GM18511 (cell line): ENCODE measurements around the gene NTNG2.

ENCODE experiments used
- ATAC-seq: cut with Tn5 transposase; IDR thresholded peaks from one replicate; pipeline ENCODE4 v1.9.1; 2021; ENCODE audit warnings: mild to moderate bottlenecking, moderate library complexity; ENCODE audit not compliant: unreplicated experiment

Gene NTNG2

DNA sequence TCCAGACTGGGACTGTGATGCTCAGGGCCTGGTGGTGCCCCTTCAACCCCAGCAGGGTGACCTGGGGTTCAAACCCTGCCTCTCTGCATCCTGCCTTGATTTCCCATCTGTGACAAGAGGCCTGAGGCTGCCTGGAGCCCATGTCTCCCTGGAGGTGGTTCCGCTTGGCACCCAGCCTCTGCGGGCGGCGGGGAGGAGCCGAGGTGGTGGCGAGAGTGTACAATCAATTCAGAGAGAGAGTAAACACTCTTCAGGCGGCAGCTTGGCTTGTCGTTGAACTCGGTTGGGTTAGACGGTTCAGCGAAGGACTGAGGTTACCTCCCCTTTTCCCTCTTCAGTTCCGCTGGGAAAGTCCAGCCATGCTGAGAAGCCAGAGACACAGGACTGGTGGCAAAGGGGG is 39.3 kb downstream of the NTNG2 start:
- ATAC-seq = no peak

DNA sequence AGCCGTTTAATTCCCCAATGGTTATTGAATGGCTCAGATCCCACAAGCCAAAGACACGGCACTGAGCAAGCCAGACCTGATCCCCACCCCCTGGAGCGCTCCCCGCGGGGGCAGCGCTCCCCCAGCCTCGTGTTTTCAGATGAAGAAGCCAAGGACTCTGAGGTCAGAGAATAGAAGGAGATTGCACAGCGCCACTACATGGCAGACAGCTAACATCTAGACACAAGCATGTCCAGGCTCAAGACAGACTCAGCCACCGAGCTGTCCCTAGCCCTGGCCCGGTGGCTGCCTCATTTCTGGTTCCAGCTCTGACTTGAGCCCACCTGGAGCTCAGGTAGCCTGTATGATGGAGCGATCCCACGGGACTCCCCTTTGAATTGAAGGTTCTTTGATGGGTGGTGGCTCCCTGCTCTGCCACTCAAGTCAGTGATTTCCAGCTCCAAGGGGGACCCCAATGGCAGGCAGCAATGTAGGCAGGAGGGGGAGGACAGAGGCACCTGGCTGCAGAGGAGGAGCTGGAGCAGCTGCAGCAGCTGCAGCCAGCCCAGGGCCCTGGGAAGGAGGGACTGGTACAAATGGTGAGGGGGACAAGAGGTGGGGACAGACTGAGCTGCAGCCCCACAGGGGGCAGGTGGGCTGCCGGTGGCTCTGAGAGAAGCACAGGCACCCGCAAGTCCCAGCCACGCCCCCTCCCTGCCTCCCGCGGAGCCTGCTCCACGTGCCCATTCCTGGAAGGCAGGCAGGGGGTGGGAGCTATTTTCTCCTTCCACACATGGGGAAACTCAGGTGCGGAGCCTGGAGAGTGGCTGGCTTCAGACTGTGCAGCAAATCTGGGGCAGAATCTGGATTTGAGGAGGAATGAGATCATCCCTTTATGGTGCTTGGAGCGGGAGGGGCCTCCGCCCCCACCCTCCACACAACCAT is 40.2 kb downstream of the NTNG2 start:
- no peak for ATAC-seq

GRCh38 chr9:132204883-132205282 is 43.0 kb downstream of the NTNG2 start:
- no peak for ATAC-seq

DNA sequence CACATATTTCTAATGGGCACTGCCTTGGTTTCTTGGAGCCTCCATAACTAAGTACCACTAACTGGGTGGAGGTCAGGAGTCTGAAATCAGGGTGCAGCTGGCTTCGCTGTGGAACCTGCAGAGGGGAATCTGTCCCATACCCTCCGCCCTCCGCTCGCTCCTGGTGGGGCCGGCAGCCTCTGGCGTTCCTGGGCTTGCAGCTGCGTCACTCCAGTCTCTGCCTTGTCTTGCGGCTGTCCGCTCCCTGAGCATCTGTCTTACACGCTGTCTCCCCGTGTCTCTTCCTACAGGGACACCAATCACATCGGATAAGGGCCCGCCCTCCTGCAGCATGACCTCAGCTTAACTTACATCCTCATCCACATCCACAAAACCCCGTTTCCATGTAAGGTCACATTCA is 45.4 kb downstream of the NTNG2 start:
- ATAC-seq = no peak

DNA sequence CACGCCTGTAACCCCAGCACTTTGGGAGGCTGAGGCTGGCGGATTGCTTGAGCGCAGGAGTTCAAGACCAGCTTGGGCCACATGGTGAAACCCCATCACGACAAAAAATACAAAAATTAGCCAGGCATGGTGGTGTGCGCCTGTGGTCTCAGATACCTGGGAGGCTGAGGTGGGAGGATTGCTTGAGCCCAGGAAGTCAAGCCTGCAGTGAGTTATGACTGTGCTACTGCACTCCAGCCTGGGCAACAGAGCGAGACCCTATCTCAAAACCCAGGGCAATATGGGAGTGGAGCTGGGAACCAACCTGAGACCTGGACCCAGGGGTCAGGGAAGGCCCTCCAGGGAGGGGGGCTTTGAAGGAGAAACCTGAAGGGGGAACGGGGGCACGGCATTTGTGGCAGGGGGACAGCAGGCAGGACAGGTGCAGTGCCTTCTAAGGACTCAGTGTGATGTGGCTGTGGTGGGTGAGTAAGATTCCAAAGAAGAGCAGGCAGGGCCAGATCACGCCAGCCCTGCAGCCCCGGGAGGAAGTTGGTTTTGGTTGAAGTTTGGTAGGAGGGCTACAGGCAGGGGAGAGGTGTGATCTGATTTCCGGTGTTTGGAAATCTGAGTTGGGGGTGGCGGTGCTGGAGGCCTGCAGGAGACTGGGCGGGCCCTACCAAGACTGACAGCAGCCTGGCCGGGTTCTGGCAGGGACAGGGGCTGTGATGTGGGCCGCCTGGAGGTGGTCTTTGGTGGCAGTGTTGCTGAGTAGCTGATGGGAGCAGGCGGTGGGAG is 46.2 kb downstream of the NTNG2 start:
- ATAC-seq = no peak

- ATAC-seq = no peak
These were observed 47.4 kb downstream of the NTNG2 start for GRCh38 chr9:132209228-132209627.

DNA sequence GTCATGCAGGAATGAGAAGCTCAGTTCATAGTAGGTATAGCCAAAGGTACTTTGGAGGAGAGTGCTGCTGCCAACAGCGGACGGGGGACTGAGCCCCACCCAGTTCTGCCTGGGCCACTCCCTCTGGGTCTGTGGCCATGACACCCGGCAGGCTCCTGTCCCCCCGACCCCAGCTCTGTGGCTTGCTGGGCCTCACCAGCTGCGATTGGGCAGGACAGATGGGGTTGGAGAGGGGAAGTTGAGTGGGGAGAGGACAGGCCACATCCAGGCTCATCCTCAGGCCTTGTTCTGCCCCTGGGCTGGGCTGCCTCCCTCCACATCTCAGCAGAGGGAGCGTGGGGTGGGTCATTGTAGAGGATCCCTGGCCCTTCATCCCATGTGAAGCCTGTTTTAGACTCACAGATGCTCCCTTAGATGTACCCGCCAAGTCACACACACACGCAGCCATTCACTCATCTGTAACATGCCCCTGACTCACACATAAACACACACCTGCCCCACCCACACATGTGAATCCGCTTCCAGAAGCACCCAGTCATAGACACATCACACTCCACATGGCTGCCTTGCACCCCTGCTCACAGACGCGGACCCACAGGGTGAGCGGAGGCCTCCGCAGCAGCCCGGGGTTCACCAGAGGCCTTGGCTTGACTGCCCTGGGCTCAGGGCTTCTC is 48.8 kb downstream of the NTNG2 start:
- ATAC-seq = no peak

GRCh38 chr9:132211570-132211969 is 49.7 kb downstream of the NTNG2 start:
- ATAC-seq = no peak

DNA sequence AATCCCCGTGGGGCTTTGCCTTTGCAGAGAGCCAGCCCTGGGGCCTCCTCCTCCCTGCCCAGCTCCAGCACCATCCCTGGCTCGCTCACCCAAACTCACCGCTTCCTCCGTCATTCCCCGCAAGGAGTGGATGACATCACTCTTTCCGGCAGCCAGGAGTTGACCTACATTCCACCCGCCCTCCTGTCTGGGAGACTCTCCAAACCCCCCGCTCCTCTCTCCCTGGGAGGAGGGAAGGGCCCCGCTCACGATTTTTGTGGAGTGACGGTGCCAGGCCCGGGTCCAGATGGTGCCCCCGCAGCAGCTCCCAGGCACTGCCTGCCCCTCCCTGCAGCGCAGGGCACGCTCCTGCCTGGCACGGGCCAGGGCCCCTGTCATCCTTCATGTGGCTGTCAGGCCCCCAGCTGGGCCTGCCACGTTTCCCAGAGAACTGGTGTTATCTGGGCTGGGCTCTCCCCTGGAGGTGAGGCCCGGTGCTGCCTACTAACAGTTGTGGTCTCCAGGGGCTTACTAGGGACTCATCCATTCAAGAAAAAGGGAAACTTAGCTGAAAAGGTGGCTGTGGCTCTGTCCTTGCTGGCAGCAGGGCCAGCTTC is 52.3 kb downstream of the NTNG2 start:
- no peak for ATAC-seq

GRCh38 chr9:132216861-132217619 is 55.2 kb downstream of the NTNG2 start:
- no peak for ATAC-seq

GRCh38 chr9:132218208-132218607 is 56.4 kb downstream of the NTNG2 start:
- ATAC-seq = no peak

GRCh38 chr9:132221941-132222340 is 60.1 kb downstream of the NTNG2 start:
- no peak for ATAC-seq

DNA sequence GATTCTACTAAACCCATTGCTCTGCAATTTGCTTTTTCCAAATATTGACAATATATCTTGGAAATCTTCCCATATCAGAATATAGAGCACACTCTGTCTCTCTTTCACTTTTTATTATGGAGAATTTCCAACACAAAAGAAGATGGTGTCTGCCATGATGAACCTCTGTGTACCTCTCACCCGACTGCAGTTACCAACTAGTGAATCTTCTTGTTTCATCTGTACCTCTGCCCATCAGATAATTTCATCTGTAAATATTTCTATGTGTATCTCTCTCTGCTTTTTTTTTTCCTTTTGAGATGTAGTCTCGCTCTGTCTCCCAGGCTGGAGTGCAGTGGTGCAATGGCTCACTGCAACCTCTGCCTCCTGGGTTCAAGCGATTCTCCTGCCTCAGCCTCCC is 62.8 kb downstream of the NTNG2 start:
- no peak for ATAC-seq

GRCh38 chr9:132226571-132227430 is 64.9 kb downstream of the NTNG2 start:
- ATAC-seq = no peak

DNA sequence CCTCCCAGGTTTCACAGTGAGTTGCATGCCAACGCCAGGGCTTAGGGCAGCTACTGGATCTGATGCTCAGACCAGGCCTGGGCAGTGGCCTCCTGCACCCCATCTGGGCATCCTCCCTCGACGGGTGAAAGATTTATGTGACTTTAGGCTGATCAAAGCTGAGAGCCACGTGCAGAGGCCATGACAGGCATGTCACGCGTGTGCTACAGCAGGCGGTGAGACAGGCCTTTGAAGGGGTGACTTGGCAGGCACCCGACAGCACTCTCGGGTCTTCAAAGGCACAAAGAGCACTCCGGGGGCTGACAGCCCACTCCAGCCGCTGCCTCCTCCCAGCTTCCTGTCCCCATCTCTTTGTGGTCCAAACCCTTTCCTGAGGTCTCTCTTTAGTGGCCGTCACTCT is 66.2 kb downstream of the NTNG2 start:
- no peak for ATAC-seq

DNA sequence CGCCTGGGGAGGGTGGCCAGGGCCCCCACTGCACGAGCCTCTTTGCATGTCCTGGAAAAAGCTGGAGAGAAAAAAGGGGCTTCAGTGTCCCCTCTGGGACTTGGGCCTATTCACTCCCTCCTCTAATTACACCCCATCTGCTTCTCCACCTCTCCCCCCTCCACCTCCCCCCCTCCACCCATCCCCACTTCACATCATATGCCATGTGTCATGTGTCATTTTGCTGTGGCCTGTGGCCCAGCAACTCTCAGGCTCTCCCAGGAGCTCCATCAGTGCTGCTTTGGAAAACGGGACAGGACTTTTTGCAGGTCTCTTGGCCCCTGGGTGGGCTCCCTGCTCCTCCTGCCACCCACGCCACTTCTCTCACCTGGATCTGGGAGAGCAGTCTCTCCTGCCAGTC is 68.7 kb downstream of the NTNG2 start:
- ATAC-seq = no peak

GRCh38 chr9:132231019-132231701 is 69.3 kb downstream of the NTNG2 start:
- no peak for ATAC-seq

DNA sequence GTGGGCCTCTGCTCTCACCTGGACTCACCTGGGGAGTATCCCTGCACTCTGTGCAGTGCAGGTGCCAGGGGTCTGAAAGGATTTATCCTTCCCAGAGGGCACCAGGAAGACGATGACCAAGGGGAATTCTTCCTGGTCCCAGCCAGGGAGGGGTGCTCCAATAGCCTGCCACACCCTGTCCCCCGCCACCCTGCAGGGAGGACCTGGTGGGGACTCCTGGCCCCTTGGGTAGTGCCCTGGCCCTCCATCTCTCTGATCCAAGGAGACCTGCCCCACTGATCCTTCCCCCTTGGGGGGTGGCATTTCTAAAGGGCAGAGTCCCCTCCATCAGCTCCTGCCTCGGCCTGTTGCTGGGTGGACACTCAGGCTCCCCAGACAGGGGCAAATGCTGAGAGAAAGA is 70.7 kb downstream of the NTNG2 start:
- no peak for ATAC-seq

DNA sequence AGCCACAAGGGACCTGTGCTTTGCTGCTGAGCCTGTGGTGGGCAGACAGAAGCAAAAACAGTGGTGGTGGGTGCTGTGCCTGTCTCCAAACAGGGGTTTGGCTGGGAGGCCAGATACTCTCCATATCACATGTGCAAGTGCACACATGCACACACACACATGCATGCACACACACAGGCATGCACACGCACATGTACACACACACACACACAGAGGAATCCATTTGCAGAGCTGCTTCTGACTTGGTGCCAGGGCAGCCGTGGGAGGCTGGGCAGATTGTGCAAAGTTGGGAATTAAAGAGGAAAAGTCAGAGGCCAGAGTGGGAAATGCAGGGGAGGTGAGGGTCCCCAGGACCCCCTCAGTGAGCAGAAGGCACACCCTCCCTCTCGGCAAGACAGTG is 71.3 kb downstream of the NTNG2 start:
- no peak for ATAC-seq
